Endothelial cell of umbilical vein (primary cell): ENCODE data around the gene ARHGEF5. TPM values are rescaled to one million over a fixed set of nuclear protein-coding genes. Genes with fewer than 3 reads are reported as not detected.

Source experiments
- BruUV-seq: library from RNA; stranded (reverse); fragments of 400-500 nt; replicated peaks from 2 replicates; lab custom pipeline; 2021; lab: Mats Ljungman, UMichigan
- CTCF ChIA-PET: fragments of 300-600, 350-600 bp; sonication (Branson Sonifier 250); formaldehyde crosslinking; loops from one replicate; lab custom pipeline; 2021; ENCODE audit warnings: antibody characterized with exemption, inconsistent platforms; lab: Charles Lee
- POLR2A ChIA-PET: fragments of 300-600, 350-600 bp; sonication (Branson Sonifier 250); formaldehyde crosslinking; loops from one replicate; lab custom pipeline; 2021; ENCODE audit warnings: antibody characterized with exemption, inconsistent platforms; lab: Charles Lee
- DNase-seq: peaks from one replicate; pipeline ENCODE4 v3.0.0-alpha.2; 2011; ENCODE audit warnings: low read depth, low spot score
- FAIRE-seq: peaks from 2 replicates; lab custom pipeline; 2011; peaks lifted over from hg19 to GRCh38; lab: Jason Lieb, UNC
- H2AFZ ChIP-seq: 2 replicates; pipeline ENCODE4 v1.6.0; 2012; ENCODE audit warnings: low read depth, low read length, control low read depth, inconsistent platforms
- H3K27ac ChIP-seq: 2 replicates; pipeline ENCODE4 v1.5.1; 2011; ENCODE audit warnings: low read depth, mild to moderate bottlenecking, control low read depth, low read length, moderate library complexity; ENCODE audit not compliant: insufficient read depth
- H3K27me3 ChIP-seq, 2 experiments: 2 replicates each; pipeline versions ENCODE4 v1.6.0 to v1.6.1; 2011; ENCODE audit warnings: low read length in 2 of 2, mixed read lengths in 1 of 2; ENCODE audit not compliant: control insufficient read depth in 2 of 2, insufficient read depth in 2 of 2
- H3K36me3 ChIP-seq, 2 experiments: 2 replicates in 1 of 2; 3 replicates in 1 of 2; pipeline ENCODE4 v1.5.1; 2011; ENCODE audit warnings: low read length in 2 of 2, mild to moderate bottlenecking in 1 of 2, moderate library complexity in 1 of 2; ENCODE audit not compliant: control insufficient read depth in 2 of 2, insufficient read depth in 2 of 2; ENCODE audit errors: extremely low read depth in 1 of 2
- H3K4me1 ChIP-seq: 3 replicates; pipeline ENCODE4 v1.5.1; 2011; ENCODE audit warnings: mild to moderate bottlenecking, low read length; ENCODE audit not compliant: control insufficient read depth, insufficient read depth; ENCODE audit errors: extremely low read depth
- H3K4me2 ChIP-seq: 2 replicates; pipeline ENCODE4 v1.6.1; 2011; ENCODE audit warnings: low read length, control low read depth, mixed read lengths; ENCODE audit not compliant: insufficient read depth
- H3K4me3 ChIP-seq, 3 experiments: fragments of 200-600 bp in 1 of 3; sonication (generic), shearing (Covaris generic) in 1 of 3; replicated peaks in 1 of 3; 2 replicates each; pipeline ENCODE4 v1.5.1; 2011 to 2016; ENCODE audit warnings: control low read depth in 3 of 3, low read length in 3 of 3, mild to moderate bottlenecking in 2 of 3, inconsistent platforms in 1 of 3, low read depth in 1 of 3, moderate library complexity in 1 of 3; ENCODE audit not compliant: insufficient read depth in 1 of 3
- H3K79me2 ChIP-seq: 2 replicates; pipeline ENCODE4 v1.6.0; 2012; ENCODE audit warnings: low read length, inconsistent platforms; ENCODE audit not compliant: control insufficient read depth, insufficient read depth
- H3K9ac ChIP-seq: replicated peaks from 2 replicates; pipeline ENCODE3; 2011; ENCODE audit warnings: low read length, control low read depth; ENCODE audit not compliant: insufficient read depth; ENCODE audit errors: extremely low read depth
- H3K9me1 ChIP-seq: replicated peaks from 3 replicates; pipeline ENCODE4 v1.6.0; 2011; ENCODE audit warnings: mild to moderate bottlenecking, low read length; ENCODE audit not compliant: control insufficient read depth, insufficient read depth; ENCODE audit errors: extremely low read depth
- H3K9me3 ChIP-seq: replicated peaks from 2 replicates; pipeline ENCODE4 v1.5.1; 2012; ENCODE audit warnings: low read length, inconsistent platforms; ENCODE audit not compliant: control insufficient read depth, insufficient read depth
- H4K20me1 ChIP-seq: replicated peaks from 2 replicates; pipeline ENCODE3; 2011; ENCODE audit warnings: mild to moderate bottlenecking, low read length; ENCODE audit not compliant: control insufficient read depth, insufficient read depth; ENCODE audit errors: extremely low read depth
- CTCF ChIP-seq, 2 donors: IDR thresholded peaks; 1 replicate in 1 of 2; 2 replicates in 1 of 2; pipeline ENCODE4 v1.5.1; 2011; ENCODE audit warnings: low read length in 2 of 2, mild to moderate bottlenecking in 2 of 2, moderate library complexity in 2 of 2, control low read depth in 1 of 2, inconsistent platforms in 1 of 2, low read depth in 1 of 2; ENCODE audit not compliant: insufficient read depth in 1 of 2; ENCODE audit errors: extremely low read depth in 1 of 2
- EZH2 ChIP-seq: IDR thresholded peaks from 2 replicates; pipeline ENCODE4 v1.6.1; 2012; ENCODE audit warnings: borderline replicate concordance, low read depth, mild to moderate bottlenecking, moderate library complexity, low read length, inconsistent platforms; ENCODE audit not compliant: severe bottlenecking
- FOS ChIP-seq: IDR thresholded peaks from 2 replicates; pipeline ENCODE4 v1.6.1; 2011; ENCODE audit warnings: mild to moderate bottlenecking, low read length, moderate library complexity, borderline replicate concordance; ENCODE audit not compliant: insufficient read depth
- GATA2 ChIP-seq: IDR thresholded peaks from 2 replicates; pipeline ENCODE4 v1.7.0; 2011; ENCODE audit warnings: low read depth, mild to moderate bottlenecking, moderate library complexity, mixed read lengths, low read length; ENCODE audit not compliant: insufficient read length, insufficient read depth
- JUN ChIP-seq: IDR thresholded peaks from 2 replicates; pipeline ENCODE4 v1.6.1; 2011; ENCODE audit warnings: borderline replicate concordance, low read depth; ENCODE audit not compliant: insufficient read length, insufficient read depth
- MAX ChIP-seq: IDR thresholded peaks from 2 replicates; pipeline ENCODE4 v1.6.1; 2011; ENCODE audit not compliant: insufficient read depth, insufficient read length
- MYC ChIP-seq: IDR thresholded peaks from one replicate; pipeline ENCODE4 v1.6.1; 2011; ENCODE audit warnings: mild to moderate bottlenecking, low read depth, low read length
- POLR2A ChIP-seq: IDR thresholded peaks from 2 replicates; pipeline ENCODE4 v1.6.1; 2012; ENCODE audit warnings: low read depth, mild to moderate bottlenecking, control low read depth, low read length
- POLR2AphosphoS5 ChIP-seq: IDR thresholded peaks from 2 replicates; pipeline ENCODE4 v1.6.1; 2012; ENCODE audit warnings: low read depth, mild to moderate bottlenecking, control low read depth, low read length, moderate library complexity; ENCODE audit not compliant: insufficient read depth
- dilution Hi-C: fragments of 300-500 bp; cut with MboI; formaldehyde crosslinking; loops from one replicate; pipeline ENCODE4 v1.15.0; 2019; ENCODE audit warnings: low sequenced_read_pairs; ENCODE audit not compliant: extremely low pct_ligation_motif_present
- intact Hi-C: fragments of 100-400 bp; cut with micrococcal nuclease; formaldehyde crosslinking; loops from one replicate; pipeline ENCODE4 v1.10.0; 2022
- polyA plus RNA-seq, 4 experiments: library from polyadenylated mRNA; depleted of rRNA in 3 of 4; stranded (reverse) in 3 of 4; unstranded in 1 of 4; fragments of >200 nt; gene quantifications; 2 replicates each; pipeline versions ENCODE4 v1.2.1 to v1.2.3, GENCODE V29; 2011 to 2012; ENCODE audit warnings: missing spikeins in 1 of 4
- total RNA-seq: library from RNA; stranded (reverse); gene quantifications from 2 replicates; pipeline ENCODE4 v1.2.3, GENCODE V29; 2021

ARHGEF5 gene
- total and polyA plus RNA-seq, 2 donors (not counting 3 experiments of a cell fraction or from before 2014, with no cell fraction given): 1.1 to 1.5 TPM

GRCh38 chr7:144398911-144399310, 43.7 kb downstream of the ARHGEF5 start:
- H3K9me3 ChIP-seq: no peaks in the 10 kb centered on the region
- no TSS peak for BruUV-seq
- dilution Hi-C loops (no loop called here), intact Hi-C loops (loop anchor here (5.0 to 10.0 kb wide), 2 partner anchors 38 to 494 kb away; partner anchors contain the start of gene TCAF1)
- H3K27ac ChIP-seq: no peak overlapping the region
- no peaks in the 10 kb centered on the region for H3K36me3 ChIP-seq
- DNase-seq (no peak), FAIRE-seq (no peak)
- H3K9ac ChIP-seq: no peak overlapping the region
- H3K79me2 ChIP-seq: no peaks in the 10 kb centered on the region
- H3K4me3 ChIP-seq: no peak overlapping the region
- H3K27me3 ChIP-seq: no peaks in the 10 kb centered on the region
- H4K20me1 ChIP-seq: no peaks in the 10 kb centered on the region
- POLR2A ChIA-PET: no interaction called here
- no peak overlapping the region for H2AFZ ChIP-seq
- TF ChIP-seq MYC (no peak), POLR2A (no peak), JUN (no peak), GATA2 (no peak), POLR2AphosphoS5 (no peak), EZH2 (no peak), MAX (no peak), CTCF (IDR thresholded peaks at IDR 0.05; ENCODE audit: extremely low read depth in 1 of 2, insufficient read depth in 1 of 2, low read depth in 1 of 2, low read length in 2 of 2) (no peak), FOS (no peak)
- no peaks in the 10 kb centered on the region for H3K9me1 ChIP-seq
- CTCF ChIA-PET: no interaction called here
- H3K4me1 ChIP-seq: no peaks in the 10 kb centered on the region
- no peak overlapping the region for H3K4me2 ChIP-seq
